ENCODE data around the gene LRRC31. TPM values are rescaled to one million over a fixed set of nuclear protein-coding genes. Genes with fewer than 3 reads are reported as not detected.

Gene LRRC31
- polyA plus RNA-seq, 1 of the 3 experiments (the other 2 are of a cell fraction) = not detected

GRCh38 chr3:169867584-169868210 is 2.0 kb downstream of the LRRC31 start:
- no peaks in the 10 kb centered on the region for H4K20me1 ChIP-seq (ENCODE audit: insufficient read depth)
- no peaks in the 10 kb centered on the region for H3K36me3 ChIP-seq (replicated peaks in 1 of 2; ENCODE audit: control insufficient read depth in 1 of 2, insufficient read depth in 2 of 2, low read length in 1 of 2)
- H3K4me2 ChIP-seq = no peak overlapping the region
- no peak overlapping the region for H3K27ac ChIP-seq (ENCODE audit: low read depth in 2 of 2, low read length in 1 of 2)
- H3K79me2 ChIP-seq (ENCODE audit: insufficient read depth) = no peaks in the 10 kb centered on the region
- no peak overlapping the region for H3K4me3 ChIP-seq (ENCODE audit: low read depth in 2 of 2, low read length in 1 of 2)
- no peaks in the 10 kb centered on the region for H3K4me1 ChIP-seq (ENCODE audit: control insufficient read depth in 1 of 2, insufficient read depth in 2 of 2, low read depth in 1 of 2, low read length in 1 of 2)
- no peaks in the 10 kb centered on the region for H3K9me2 ChIP-seq
- H2AFZ ChIP-seq (ENCODE audit: low read depth) = no peak overlapping the region
- H3K9me3 ChIP-seq = no peaks in the 10 kb centered on the region
- H3K9ac ChIP-seq = no peak overlapping the region
- H3K27me3 ChIP-seq (ENCODE audit: insufficient read depth) = no peaks in the 10 kb centered on the region; the same call in 1 of the 2 replicates
- TF ChIP-seq RAD21 (IDR thresholded peaks at IDR 0.05; ENCODE audit: low read length) = no peak
- no peak for TF ChIP-seq GATA2 (CRISPR knock-in tag; IDR thresholded peaks at IDR 0.05)
- TF ChIP-seq TEAD4 (IDR thresholded peaks at IDR 0.05; ENCODE audit: borderline replicate concordance, insufficient read depth) = no peak
- TF ChIP-seq RCOR1 (IDR thresholded peaks at IDR 0.05; ENCODE audit: low read length) = no peak
- TF ChIP-seq ELF1 (IDR thresholded peaks at IDR 0.05) = no peak
- no peak for TF ChIP-seq MAX (IDR thresholded peaks at IDR 0.05; ENCODE audit: low read depth)
- TF ChIP-seq NFIC (IDR thresholded peaks at IDR 0.05; ENCODE audit: borderline replicate concordance) = no peak
- TF ChIP-seq MEF2A (IDR thresholded peaks at IDR 0.05; ENCODE audit: borderline replicate concordance, low read depth) = no peak
- no peak for TF ChIP-seq SMC3 (IDR thresholded peaks at IDR 0.05; ENCODE audit: low read depth, low read length)
- no peak for TF ChIP-seq FOSL2 (IDR thresholded peaks at IDR 0.05; ENCODE audit: borderline replicate concordance, low read depth)
- no peak for TF ChIP-seq USF2 (IDR thresholded peaks at IDR 0.05; ENCODE audit: borderline replicate concordance, low read depth, low read length)
- H3F3A ChIP-seq (replicated peaks; ENCODE audit: insufficient read depth) = no peaks in the 10 kb centered on the region
- 62% methylated on average over 3 of the region's 3 CpGs for WGBS (ENCODE audit: low lambda C conversion rate)
- CTCF ChIA-PET = no interaction called here
- DNase-seq = no peak
- POLR2A ChIA-PET = no interaction called here

GRCh38 chr3:169865176-169865767 is 4.5 kb downstream of the LRRC31 start:
- no peak overlapping the region for H3K9ac ChIP-seq
- H3K79me2 ChIP-seq (ENCODE audit: insufficient read depth) = no peaks in the 10 kb centered on the region
- no peak overlapping the region for H3K4me3 ChIP-seq (ENCODE audit: low read depth in 2 of 2, low read length in 1 of 2)
- H4K20me1 ChIP-seq (ENCODE audit: insufficient read depth) = no peaks in the 10 kb centered on the region
- TF ChIP-seq GATA2 (CRISPR knock-in tag; IDR thresholded peaks at IDR 0.05) = no peak
- TF ChIP-seq USF1 (IDR thresholded peaks at IDR 0.05; ENCODE audit: borderline replicate concordance, low read depth) = no peak
- TF ChIP-seq SMC3 (IDR thresholded peaks at IDR 0.05; ENCODE audit: low read depth, low read length) = no peak
- no peak for TF ChIP-seq MAX (IDR thresholded peaks at IDR 0.05; ENCODE audit: low read depth)
- no peak for TF ChIP-seq REST (IDR thresholded peaks at IDR 0.05; ENCODE audit: low read depth, low read length)
- TF ChIP-seq RCOR1 (IDR thresholded peaks at IDR 0.05; ENCODE audit: low read length) = no peak
- TF ChIP-seq YY1 (IDR thresholded peaks at IDR 0.05; ENCODE audit: low read depth) = no peak
- TF ChIP-seq MXI1 (IDR thresholded peaks at IDR 0.05; ENCODE audit: low read depth, low read length) = no peak
- no peak for TF ChIP-seq CTCF (IDR thresholded peaks at IDR 0.05)
- TF ChIP-seq RAD21 (IDR thresholded peaks at IDR 0.05; ENCODE audit: low read length) = no peak
- no peak for TF ChIP-seq MEF2A (IDR thresholded peaks at IDR 0.05; ENCODE audit: borderline replicate concordance, low read depth)
- TF ChIP-seq POLR2AphosphoS5 (IDR thresholded peaks at IDR 0.05; ENCODE audit: low read depth, low read length) = no peak
- 76% methylated on average over 12 of the region's 12 CpGs for WGBS (ENCODE audit: low lambda C conversion rate)
- no peaks in the 10 kb centered on the region for H3K4me1 ChIP-seq (ENCODE audit: control insufficient read depth in 1 of 2, insufficient read depth in 2 of 2, low read depth in 1 of 2, low read length in 1 of 2)
- H3K9me3 ChIP-seq = no peaks in the 10 kb centered on the region
- no peak overlapping the region for H3K4me2 ChIP-seq
- CTCF ChIA-PET = no interaction called here
- DNase-seq = no peak
- no peaks in the 10 kb centered on the region for H3F3A ChIP-seq (replicated peaks; ENCODE audit: insufficient read depth)
- POLR2A ChIA-PET = interaction anchor here (0.6 kb wide), 1 partner anchor 119 kb away, joined by 3 read pairs; no protein-coding TSS in a partner anchor
- H3K36me3 ChIP-seq (replicated peaks in 1 of 2; ENCODE audit: control insufficient read depth in 1 of 2, insufficient read depth in 2 of 2, low read length in 1 of 2) = no peaks in the 10 kb centered on the region
- no peaks in the 10 kb centered on the region for H3K27me3 ChIP-seq (ENCODE audit: insufficient read depth)
- no peaks in the 10 kb centered on the region for H3K9me2 ChIP-seq
- no peak overlapping the region for H3K27ac ChIP-seq (ENCODE audit: low read depth in 2 of 2, low read length in 1 of 2)
- H2AFZ ChIP-seq (ENCODE audit: low read depth) = no peak overlapping the region

Data from SK-N-SH (cell line).